H1 (cell line): ENCODE results near the gene PPP2R1A. TPM values are rescaled to one million over a fixed set of nuclear protein-coding genes. Genes with fewer than 3 reads are reported as not detected.

ENCODE experiments used
- CTCF ChIP-seq, 3 experiments: IDR thresholded peaks; 1 replicate in 2 of 3; 2 replicates in 1 of 3; pipeline versions ENCODE4 v1.5.1 to v1.6.1; 2011; ENCODE audit warnings: low read length in 3 of 3, mild to moderate bottlenecking in 3 of 3, inconsistent platforms in 2 of 3, low read depth in 1 of 3, moderate library complexity in 1 of 3; ENCODE audit not compliant: insufficient read depth in 1 of 3; ENCODE audit errors: control extremely low read depth in 1 of 3
- polyA plus RNA-seq, 7 experiments: library from polyadenylated mRNA; depleted of rRNA in 3 of 7; stranded (reverse) in 5 of 7; unstranded in 2 of 7; fragments of >200 nt in 5 of 7; fragments of 200-250 nt in 2 of 7; gene quantifications; 1 replicate in 5 of 7; 2 replicates in 1 of 7; 4 replicates in 1 of 7; pipeline versions ENCODE4 v1.2.1 to v1.2.3, GENCODE V29; 2011 to 2013; ENCODE audit warnings: missing spikeins in 2 of 7, mixed read lengths in 2 of 7
- total RNA-seq: library from RNA; stranded (reverse); fragmentation: NEBNext Ultra II Directional; extraction: Animal tissue kit (Norgen Biotek cat#: 25700); gene quantifications from 2 replicates; pipeline ENCODE4 v1.2.1, GENCODE V29; 2021

The PPP2R1A gene
- total and polyA plus RNA-seq, 2 of the 8 experiments (the other 6 are each of a cell fraction or from before 2014, with no cell fraction given) = 380 to 382 TPM

- no peak for TF ChIP-seq CTCF (IDR thresholded peaks at IDR 0.05; ENCODE audit: control extremely low read depth in 1 of 3, insufficient read depth in 1 of 3, low read depth in 1 of 3, low read length in 3 of 3)
Observed at GRCh38 chr19:52172347-52172746, 17.5 kb upstream of the PPP2R1A start (continued).
